Measurements from ENCODE around the gene SEMA5A. TPM values are rescaled to one million over a fixed set of nuclear protein-coding genes. Genes with fewer than 3 reads are reported as not detected.

Gene SEMA5A
- total and polyA plus RNA-seq, 2 of the 8 experiments (the other 6 are each of a cell fraction or from before 2014, with no cell fraction given), result 5.3 to 8.9 TPM

DNA sequence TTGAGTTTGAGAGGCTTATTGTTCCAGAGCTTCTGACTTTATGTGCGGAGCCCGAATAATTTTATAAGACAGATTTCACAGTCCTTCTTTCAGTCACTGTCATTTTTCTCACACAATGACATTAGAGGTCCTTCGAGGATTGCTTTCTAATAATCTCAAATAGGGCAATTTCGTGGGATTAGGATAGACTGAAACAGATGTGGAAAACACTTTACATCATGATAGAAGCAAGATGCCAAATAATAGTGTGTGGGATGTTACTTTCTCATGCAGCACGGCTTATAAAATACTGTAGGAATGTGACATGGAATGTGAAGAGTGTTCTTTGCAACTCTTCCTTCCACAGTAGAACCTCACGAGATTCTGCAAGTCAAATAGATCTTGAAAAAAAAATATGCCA, 451.3 kb downstream of the SEMA5A start (continued):
- TF ChIP-seq, protein P1, sequence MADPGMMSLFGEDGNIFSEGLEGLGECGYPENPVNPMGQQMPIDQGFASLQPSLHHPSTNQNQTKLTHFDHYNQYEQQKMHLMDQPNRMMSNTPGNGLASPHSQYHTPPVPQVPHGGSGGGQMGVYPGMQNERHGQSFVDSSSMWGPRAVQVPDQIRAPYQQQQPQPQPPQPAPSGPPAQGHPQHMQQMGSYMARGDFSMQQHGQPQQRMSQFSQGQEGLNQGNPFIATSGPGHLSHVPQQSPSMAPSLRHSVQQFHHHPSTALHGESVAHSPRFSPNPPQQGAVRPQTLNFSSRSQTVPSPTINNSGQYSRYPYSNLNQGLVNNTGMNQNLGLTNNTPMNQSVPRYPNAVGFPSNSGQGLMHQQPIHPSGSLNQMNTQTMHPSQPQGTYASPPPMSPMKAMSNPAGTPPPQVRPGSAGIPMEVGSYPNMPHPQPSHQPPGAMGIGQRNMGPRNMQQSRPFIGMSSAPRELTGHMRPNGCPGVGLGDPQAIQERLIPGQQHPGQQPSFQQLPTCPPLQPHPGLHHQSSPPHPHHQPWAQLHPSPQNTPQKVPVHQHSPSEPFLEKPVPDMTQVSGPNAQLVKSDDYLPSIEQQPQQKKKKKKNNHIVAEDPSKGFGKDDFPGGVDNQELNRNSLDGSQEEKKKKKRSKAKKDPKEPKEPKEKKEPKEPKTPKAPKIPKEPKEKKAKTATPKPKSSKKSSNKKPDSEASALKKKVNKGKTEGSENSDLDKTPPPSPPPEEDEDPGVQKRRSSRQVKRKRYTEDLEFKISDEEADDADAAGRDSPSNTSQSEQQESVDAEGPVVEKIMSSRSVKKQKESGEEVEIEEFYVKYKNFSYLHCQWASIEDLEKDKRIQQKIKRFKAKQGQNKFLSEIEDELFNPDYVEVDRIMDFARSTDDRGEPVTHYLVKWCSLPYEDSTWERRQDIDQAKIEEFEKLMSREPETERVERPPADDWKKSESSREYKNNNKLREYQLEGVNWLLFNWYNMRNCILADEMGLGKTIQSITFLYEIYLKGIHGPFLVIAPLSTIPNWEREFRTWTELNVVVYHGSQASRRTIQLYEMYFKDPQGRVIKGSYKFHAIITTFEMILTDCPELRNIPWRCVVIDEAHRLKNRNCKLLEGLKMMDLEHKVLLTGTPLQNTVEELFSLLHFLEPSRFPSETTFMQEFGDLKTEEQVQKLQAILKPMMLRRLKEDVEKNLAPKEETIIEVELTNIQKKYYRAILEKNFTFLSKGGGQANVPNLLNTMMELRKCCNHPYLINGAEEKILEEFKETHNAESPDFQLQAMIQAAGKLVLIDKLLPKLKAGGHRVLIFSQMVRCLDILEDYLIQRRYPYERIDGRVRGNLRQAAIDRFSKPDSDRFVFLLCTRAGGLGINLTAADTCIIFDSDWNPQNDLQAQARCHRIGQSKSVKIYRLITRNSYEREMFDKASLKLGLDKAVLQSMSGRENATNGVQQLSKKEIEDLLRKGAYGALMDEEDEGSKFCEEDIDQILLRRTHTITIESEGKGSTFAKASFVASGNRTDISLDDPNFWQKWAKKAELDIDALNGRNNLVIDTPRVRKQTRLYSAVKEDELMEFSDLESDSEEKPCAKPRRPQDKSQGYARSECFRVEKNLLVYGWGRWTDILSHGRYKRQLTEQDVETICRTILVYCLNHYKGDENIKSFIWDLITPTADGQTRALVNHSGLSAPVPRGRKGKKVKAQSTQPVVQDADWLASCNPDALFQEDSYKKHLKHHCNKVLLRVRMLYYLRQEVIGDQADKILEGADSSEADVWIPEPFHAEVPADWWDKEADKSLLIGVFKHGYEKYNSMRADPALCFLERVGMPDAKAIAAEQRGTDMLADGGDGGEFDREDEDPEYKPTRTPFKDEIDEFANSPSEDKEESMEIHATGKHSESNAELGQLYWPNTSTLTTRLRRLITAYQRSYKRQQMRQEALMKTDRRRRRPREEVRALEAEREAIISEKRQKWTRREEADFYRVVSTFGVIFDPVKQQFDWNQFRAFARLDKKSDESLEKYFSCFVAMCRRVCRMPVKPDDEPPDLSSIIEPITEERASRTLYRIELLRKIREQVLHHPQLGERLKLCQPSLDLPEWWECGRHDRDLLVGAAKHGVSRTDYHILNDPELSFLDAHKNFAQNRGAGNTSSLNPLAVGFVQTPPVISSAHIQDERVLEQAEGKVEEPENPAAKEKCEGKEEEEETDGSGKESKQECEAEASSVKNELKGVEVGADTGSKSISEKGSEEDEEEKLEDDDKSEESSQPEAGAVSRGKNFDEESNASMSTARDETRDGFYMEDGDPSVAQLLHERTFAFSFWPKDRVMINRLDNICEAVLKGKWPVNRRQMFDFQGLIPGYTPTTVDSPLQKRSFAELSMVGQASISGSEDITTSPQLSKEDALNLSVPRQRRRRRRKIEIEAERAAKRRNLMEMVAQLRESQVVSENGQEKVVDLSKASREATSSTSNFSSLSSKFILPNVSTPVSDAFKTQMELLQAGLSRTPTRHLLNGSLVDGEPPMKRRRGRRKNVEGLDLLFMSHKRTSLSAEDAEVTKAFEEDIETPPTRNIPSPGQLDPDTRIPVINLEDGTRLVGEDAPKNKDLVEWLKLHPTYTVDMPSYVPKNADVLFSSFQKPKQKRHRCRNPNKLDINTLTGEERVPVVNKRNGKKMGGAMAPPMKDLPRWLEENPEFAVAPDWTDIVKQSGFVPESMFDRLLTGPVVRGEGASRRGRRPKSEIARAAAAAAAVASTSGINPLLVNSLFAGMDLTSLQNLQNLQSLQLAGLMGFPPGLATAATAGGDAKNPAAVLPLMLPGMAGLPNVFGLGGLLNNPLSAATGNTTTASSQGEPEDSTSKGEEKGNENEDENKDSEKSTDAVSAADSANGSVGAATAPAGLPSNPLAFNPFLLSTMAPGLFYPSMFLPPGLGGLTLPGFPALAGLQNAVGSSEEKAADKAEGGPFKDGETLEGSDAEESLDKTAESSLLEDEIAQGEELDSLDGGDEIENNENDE (IDR thresholded peaks at IDR 0.05; ENCODE audit: insufficient replicate concordance, low read length), result no peak
- TF ChIP-seq CREB1 (IDR thresholded peaks at IDR 0.05) (no peak), NANOG (IDR thresholded peaks at IDR 0.05; ENCODE audit: insufficient read depth, low read depth, low read length, poor library complexity, severe bottlenecking) (no peak), SAP30 (IDR thresholded peaks at IDR 0.05; ENCODE audit: insufficient read depth, insufficient replicate concordance, low read length) (no peak), BCL11A (IDR thresholded peaks at IDR 0.05; ENCODE audit: low read depth in 2 of 2, low read length in 2 of 2) (no peak), EGR1 (IDR thresholded peaks at IDR 0.05; ENCODE audit: borderline replicate concordance, low read depth, low read length) (no peak), SP1 (IDR thresholded peaks at IDR 0.05; ENCODE audit: low read depth, low read length) (no peak), KDM1A (IDR thresholded peaks at IDR 0.05; ENCODE audit: borderline replicate concordance, low read length) (no peak), SUZ12 (IDR thresholded peaks at IDR 0.05; ENCODE audit: low read length) (no peak), TAF7 (optimal IDR thresholded peaks at IDR 0.05; ENCODE audit: borderline replicate concordance, low read depth, low read length) (no peak), JUND (IDR thresholded peaks at IDR 0.05; ENCODE audit: low read length) (no peak), SIX5 (IDR thresholded peaks at IDR 0.05; ENCODE audit: low read depth, low read length) (no peak)

All from H1 (cell line).